ENCODE measurements around the gene NT5M.

Gene NT5M

DNA sequence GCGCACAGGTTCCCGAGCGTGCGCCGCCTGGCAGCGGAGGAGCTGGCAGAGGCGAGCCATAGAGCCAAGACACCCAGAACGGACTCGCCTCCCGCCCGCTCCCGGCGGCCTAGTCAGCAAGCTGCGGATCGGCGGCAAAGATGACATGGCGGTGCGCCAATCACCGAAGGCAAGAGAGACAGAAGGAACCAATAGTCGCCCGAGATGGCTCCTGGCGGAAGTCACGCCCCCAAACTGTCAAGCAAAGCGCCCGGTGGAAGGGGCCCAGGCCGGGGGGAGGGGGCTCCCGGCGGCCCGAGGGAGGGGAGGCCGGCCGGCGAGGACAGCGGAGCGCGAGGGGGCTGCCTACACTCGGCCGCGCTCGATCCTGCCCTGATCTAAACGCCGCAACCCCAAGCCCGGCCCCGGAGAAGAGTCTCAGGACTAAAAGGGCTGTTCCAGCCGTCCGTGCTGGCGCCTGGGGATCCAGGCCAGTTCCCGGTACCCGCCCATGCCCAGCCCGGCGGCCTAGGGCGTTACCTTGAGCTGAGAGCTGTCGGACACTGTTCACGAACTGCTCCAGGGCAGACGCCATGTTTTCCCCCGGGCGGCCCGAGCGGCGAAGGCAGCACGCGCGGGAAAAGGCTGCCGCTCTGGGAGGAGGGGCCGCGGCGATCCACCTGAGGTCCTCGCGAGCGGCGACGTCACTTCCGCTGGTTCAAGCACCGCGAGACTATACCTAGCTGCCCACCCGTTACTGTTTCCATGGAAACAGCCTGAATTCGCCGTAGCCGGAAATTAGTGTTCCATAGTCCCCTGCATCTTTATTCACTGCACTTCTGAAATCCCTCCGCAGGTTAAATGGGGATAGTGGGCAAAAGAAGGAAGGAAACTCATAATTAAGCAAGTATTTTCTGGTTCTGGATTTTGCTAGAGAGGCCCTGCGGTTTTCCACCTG lies 22.3 kb upstream of the NT5M start, which contains the start of gene COPS3:
Gene COPS3 (minus strand): TSS at position 634 of the 937 bp plus-strand sequence. CDS start 60 bp downstream, at position 574.
- H3K36me3 Mint-ChIP-seq (ENCODE audit: low read depth): peaks cover 11% of the 10 kb centered on the region
- H3K9me3 Mint-ChIP-seq: no peaks in the 10 kb centered on the region
- peak; percentile 96 for DNase-seq
- H3K27me3 Mint-ChIP-seq (ENCODE audit: low read depth, poor library complexity): peaks cover 8% of the 10 kb centered on the region
- TF ChIP-seq, protein P1, sequence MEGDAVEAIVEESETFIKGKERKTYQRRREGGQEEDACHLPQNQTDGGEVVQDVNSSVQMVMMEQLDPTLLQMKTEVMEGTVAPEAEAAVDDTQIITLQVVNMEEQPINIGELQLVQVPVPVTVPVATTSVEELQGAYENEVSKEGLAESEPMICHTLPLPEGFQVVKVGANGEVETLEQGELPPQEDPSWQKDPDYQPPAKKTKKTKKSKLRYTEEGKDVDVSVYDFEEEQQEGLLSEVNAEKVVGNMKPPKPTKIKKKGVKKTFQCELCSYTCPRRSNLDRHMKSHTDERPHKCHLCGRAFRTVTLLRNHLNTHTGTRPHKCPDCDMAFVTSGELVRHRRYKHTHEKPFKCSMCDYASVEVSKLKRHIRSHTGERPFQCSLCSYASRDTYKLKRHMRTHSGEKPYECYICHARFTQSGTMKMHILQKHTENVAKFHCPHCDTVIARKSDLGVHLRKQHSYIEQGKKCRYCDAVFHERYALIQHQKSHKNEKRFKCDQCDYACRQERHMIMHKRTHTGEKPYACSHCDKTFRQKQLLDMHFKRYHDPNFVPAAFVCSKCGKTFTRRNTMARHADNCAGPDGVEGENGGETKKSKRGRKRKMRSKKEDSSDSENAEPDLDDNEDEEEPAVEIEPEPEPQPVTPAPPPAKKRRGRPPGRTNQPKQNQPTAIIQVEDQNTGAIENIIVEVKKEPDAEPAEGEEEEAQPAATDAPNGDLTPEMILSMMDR (IDR thresholded peaks at IDR 0.05): no peak
- H3K4me3 Mint-ChIP-seq: peak within 1 kb of the TSS; percentile 90
- H3K4me1 Mint-ChIP-seq: peaks cover 45% of the 10 kb centered on the region
- H3K27ac Mint-ChIP-seq: peak within 1 kb of the TSS; percentile 97

DNA sequence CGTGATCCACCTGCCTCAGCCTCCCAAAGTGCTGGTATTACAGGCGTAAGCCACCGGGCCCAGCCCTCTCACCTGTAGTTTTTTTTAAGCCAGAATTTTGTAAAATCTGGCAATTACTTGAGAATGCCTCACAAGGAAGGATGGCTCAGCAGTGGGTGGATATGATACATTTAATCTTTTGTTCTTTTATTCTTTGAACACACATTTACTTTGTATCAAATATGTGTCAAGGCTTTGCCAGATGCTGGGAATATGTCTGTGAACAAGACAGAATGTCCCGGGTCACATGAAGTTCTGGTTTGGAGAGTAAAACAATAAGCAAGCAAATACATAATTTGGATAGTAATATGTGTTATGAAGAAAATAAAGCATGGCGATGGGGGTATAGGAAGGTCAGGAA lies 17.2 kb upstream of the NT5M start:
- H3K27ac Mint-ChIP-seq: no peak overlapping the region

DNA sequence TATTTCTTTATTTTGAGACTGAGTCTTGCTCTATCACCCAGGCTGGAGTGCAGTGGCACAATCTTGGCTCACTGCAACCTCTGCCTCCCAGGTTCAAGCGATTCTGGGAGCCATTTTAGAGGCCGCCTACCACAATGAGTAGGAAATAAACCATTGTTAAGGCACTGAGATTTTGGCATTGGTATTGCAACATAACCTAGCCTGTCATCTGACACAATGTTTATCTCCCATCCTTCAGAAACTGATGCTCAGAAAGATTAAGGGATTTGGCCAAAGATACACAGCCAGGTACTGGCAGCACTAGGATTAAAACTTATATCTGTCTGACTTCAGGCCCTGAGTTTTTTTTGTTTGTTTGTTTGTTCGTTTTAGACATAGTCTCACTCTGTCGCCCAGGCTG lies 14.1 kb upstream of the NT5M start:
- Mint-ChIP-seq H3K27me3 (ENCODE audit: low read depth, poor library complexity) (peaks cover 17% of the 10 kb centered on the region), H3K27ac (no peak overlapping the region), H3K4me3 (no peak overlapping the region), H3K9me3 (peaks cover 3% of the 10 kb centered on the region), H3K36me3 (ENCODE audit: low read depth) (no peaks in the 10 kb centered on the region), H3K4me1 (no peaks in the 10 kb centered on the region)
- TF ChIP-seq, protein P1 (IDR thresholded peaks at IDR 0.05): no peak
- no peak for DNase-seq

More for the DNA sequence above, 17.2 kb upstream of the NT5M start:
- TF ChIP-seq, protein P1 (IDR thresholded peaks at IDR 0.05): no peak
- Mint-ChIP-seq H3K9me3 (no peaks in the 10 kb centered on the region), H3K4me3 (no peak overlapping the region), H3K36me3 (ENCODE audit: low read depth) (no peaks in the 10 kb centered on the region), H3K4me1 (peaks cover 15% of the 10 kb centered on the region), H3K27me3 (ENCODE audit: low read depth, poor library complexity) (peaks cover 25% of the 10 kb centered on the region)
- DNase-seq: no peak

DNA sequence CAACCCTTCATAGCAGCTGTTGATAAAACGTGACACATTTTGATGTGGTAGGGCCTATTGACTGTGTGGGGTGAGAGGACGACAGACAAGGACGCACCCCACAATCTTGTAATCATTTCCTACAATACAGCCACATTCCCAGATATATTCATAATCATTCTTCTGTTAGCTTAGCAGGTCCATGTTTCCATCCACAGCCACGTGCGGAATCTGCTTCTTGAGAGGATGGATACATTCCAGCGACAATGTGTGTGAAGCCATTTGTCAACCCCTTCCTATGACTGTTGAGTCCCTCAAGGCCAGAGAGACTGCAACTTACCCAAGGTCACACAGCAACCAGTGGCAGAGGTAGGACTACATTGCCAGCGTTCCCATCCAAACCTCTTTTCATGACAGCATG lies 13.5 kb upstream of the NT5M start:
- no peak overlapping the region for H3K27ac Mint-ChIP-seq

DNA sequence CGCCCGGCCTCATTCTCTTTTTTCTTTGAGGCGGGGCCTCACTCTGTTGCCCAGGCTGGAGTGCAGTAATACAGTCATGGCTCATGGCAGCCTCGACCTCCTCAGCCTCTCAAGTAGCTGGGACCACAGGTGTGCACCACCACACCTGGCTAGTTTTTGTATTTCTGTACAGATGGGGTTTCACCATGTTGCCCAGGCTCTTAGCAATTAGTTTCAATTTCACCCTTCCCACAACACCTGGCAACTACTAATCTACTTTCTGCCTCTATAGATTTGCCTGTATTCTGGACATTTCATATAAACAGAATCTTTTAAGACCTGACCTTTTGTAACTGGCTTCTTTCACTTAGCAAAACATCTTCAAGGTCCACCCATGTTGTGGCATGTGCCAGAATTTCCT lies 8.0 kb upstream of the NT5M start:
- H3K27ac Mint-ChIP-seq: no peak overlapping the region
- no peaks in the 10 kb centered on the region for H3K36me3 Mint-ChIP-seq (ENCODE audit: low read depth)
- no peak for DNase-seq
- H3K27me3 Mint-ChIP-seq (ENCODE audit: low read depth, poor library complexity): peaks cover 2% of the 10 kb centered on the region
- TF ChIP-seq, protein P1 (IDR thresholded peaks at IDR 0.05): no peak
- peaks cover 3% of the 10 kb centered on the region for H3K9me3 Mint-ChIP-seq
- peaks cover 12% of the 10 kb centered on the region for H3K4me1 Mint-ChIP-seq
- H3K4me3 Mint-ChIP-seq: no peak overlapping the region

More for the DNA sequence above, 13.5 kb upstream of the NT5M start:
- peaks cover 17% of the 10 kb centered on the region for H3K27me3 Mint-ChIP-seq (ENCODE audit: low read depth, poor library complexity)
- no peak overlapping the region for H3K4me3 Mint-ChIP-seq
- TF ChIP-seq, protein P1 (IDR thresholded peaks at IDR 0.05): no peak
- DNase-seq: no peak
- H3K9me3 Mint-ChIP-seq: peaks cover 3% of the 10 kb centered on the region
- H3K4me1 Mint-ChIP-seq: no peaks in the 10 kb centered on the region
- no peaks in the 10 kb centered on the region for H3K36me3 Mint-ChIP-seq (ENCODE audit: low read depth)

Measured in nephron progenitor cell (in vitro differentiated cells).